ENCODE measurements around the gene FAM171A1. TPM values are rescaled to one million over a fixed set of nuclear protein-coding genes. Genes with fewer than 3 reads are reported as not detected.

FAM171A1 gene
- total and polyA plus RNA-seq, 3 experiments from 2014 or later = 4.2 to 9.7 (median 4.9) TPM

DNA sequence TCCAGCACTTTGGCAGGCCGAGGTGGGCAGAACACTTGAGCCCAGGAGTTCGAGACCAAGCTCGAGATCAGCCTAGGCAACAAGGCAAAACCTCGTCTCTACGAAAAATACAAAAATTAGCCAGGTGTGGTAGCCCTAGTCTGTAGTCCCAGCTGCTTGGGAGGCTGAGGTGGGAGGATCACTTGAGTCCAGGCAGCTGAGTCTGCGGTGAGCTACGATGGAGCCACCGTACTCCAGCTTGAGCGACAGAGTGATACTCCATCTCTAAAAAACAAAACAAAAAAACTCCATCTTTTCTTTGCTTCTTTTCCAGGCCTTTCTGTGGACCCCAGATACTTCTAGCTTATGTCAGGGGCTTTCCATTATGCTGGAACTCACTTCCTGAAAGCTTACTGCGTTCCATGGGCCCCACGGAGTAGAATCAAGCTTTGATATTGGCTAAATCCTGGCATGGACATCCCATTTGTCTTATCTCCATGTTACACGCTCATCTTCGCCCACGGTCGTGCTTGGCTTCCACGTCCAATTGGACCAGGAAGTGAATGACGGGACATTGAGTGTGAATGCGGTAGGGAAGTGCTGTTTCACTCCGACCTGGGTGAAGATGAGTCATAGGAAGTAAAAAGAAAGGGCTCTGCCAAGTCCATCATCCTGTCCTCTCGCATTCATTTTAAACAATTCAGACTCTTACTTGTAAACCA lies 45.7 kb downstream of the FAM171A1 start:
- Mint-ChIP-seq H3K9me3 (no peaks in the 10 kb centered on the region), H3K27ac (no peak overlapping the region), H3K27me3 (peaks cover 3 to 4% of the 10 kb centered on the region in 2 donors), H3K4me1 (peaks cover 0 to 5% (median 4%) of the 10 kb centered on the region in 3 donors), H3K4me3 (peak overlapping the region in 1 of 7 donors; percentile 7), H3K36me3 (peaks cover 0 to 2% (median 0%) of the 10 kb centered on the region in 3 donors)
- H3K27ac ChIP-seq (ENCODE audit: low read depth, low read length) = peak overlapping the region; percentile 7
- H3K4me3 ChIP-seq (ENCODE audit: low read length) = no peak overlapping the region
- ChIA-PET CTCF (no interaction called here), POLR2A (no interaction called here)
- H3K9me3 ChIP-seq (ENCODE audit: low read length) = no peaks in the 10 kb centered on the region
- no peak for DNase-seq
- no peaks in the 10 kb centered on the region for H3K36me3 ChIP-seq (ENCODE audit: insufficient read depth, low read length)
- H3K27me3 ChIP-seq (ENCODE audit: insufficient read depth, low read length, poor library complexity, severe bottlenecking) = no peaks in the 10 kb centered on the region
- H3K4me1 ChIP-seq (ENCODE audit: insufficient read depth, low read length) = no peaks in the 10 kb centered on the region

- Mint-ChIP-seq H3K4me1 (peaks cover 0 to 5% (median 4%) of the 10 kb centered on the region in 3 donors), H3K27ac (no peak overlapping the region), H3K4me3 (no peak overlapping the region), H3K9me3 (no peaks in the 10 kb centered on the region), H3K27me3 (peaks cover 3 to 8% of the 10 kb centered on the region in 2 donors), H3K36me3 (peaks cover 0 to 2% (median 0%) of the 10 kb centered on the region in 3 donors)
- ChIA-PET POLR2A (no interaction called here), CTCF (no interaction called here)
- Histone ChIP-seq H3K9me3 (ENCODE audit: low read length) (no peaks in the 10 kb centered on the region), H3K4me3 (ENCODE audit: low read length) (no peak overlapping the region), H3K36me3 (ENCODE audit: insufficient read depth, low read length) (no peaks in the 10 kb centered on the region), H3K4me1 (ENCODE audit: insufficient read depth, low read length) (no peaks in the 10 kb centered on the region), H3K27ac (ENCODE audit: low read depth, low read length) (no peak overlapping the region), H3K27me3 (ENCODE audit: insufficient read depth, low read length, poor library complexity, severe bottlenecking) (no peaks in the 10 kb centered on the region)
- no peak for DNase-seq
Measured at GRCh38 chr10:15324611-15325010, 46.5 kb downstream of the FAM171A1 start.

DNA sequence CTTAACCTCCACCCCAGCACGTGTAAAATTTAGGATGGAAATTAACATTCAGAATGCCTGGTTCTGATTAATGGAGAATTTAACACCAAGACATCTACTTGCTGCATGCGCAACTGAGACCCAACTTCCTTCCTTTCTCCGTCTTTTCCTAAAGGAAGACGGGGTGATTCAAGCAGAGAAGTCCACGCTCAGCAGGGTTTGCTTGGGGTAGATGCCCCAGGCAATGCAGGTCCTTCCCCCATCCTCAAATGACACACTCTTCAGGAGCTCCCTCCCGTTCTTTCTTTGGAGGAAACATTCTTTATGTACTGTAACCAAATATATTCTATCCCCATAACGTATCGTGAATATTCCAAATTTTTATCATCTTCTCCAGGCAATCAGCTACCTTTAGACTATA lies 47.0 kb downstream of the FAM171A1 start:
- H3K9me3 ChIP-seq (ENCODE audit: low read length) = no peaks in the 10 kb centered on the region
- H3K27ac ChIP-seq (ENCODE audit: low read depth, low read length) = no peak overlapping the region
- peaks cover 0 to 2% (median 0%) of the 10 kb centered on the region in 3 donors for H3K36me3 Mint-ChIP-seq
- no peaks in the 10 kb centered on the region for H3K9me3 Mint-ChIP-seq
- POLR2A ChIA-PET = no interaction called here
- H3K27ac Mint-ChIP-seq = no peak overlapping the region
- H3K4me1 Mint-ChIP-seq = peaks cover 0 to 5% (median 4%) of the 10 kb centered on the region in 3 donors
- H3K4me3 Mint-ChIP-seq = no peak overlapping the region
- H3K27me3 Mint-ChIP-seq = peaks cover 3 to 8% of the 10 kb centered on the region in 2 donors
- no peak for DNase-seq
- H3K4me3 ChIP-seq (ENCODE audit: low read length) = no peak overlapping the region
- H3K27me3 ChIP-seq (ENCODE audit: insufficient read depth, low read length, poor library complexity, severe bottlenecking) = no peaks in the 10 kb centered on the region
- H3K36me3 ChIP-seq (ENCODE audit: insufficient read depth, low read length) = no peaks in the 10 kb centered on the region
- CTCF ChIA-PET = no interaction called here
- H3K4me1 ChIP-seq (ENCODE audit: insufficient read depth, low read length) = no peaks in the 10 kb centered on the region

GRCh38 chr10:15322356-15322755 lies 48.7 kb downstream of the FAM171A1 start:
- POLR2A ChIA-PET = no interaction called here
- Mint-ChIP-seq H3K27ac (no peak overlapping the region), H3K36me3 (no peaks in the 10 kb centered on the region)

DNA sequence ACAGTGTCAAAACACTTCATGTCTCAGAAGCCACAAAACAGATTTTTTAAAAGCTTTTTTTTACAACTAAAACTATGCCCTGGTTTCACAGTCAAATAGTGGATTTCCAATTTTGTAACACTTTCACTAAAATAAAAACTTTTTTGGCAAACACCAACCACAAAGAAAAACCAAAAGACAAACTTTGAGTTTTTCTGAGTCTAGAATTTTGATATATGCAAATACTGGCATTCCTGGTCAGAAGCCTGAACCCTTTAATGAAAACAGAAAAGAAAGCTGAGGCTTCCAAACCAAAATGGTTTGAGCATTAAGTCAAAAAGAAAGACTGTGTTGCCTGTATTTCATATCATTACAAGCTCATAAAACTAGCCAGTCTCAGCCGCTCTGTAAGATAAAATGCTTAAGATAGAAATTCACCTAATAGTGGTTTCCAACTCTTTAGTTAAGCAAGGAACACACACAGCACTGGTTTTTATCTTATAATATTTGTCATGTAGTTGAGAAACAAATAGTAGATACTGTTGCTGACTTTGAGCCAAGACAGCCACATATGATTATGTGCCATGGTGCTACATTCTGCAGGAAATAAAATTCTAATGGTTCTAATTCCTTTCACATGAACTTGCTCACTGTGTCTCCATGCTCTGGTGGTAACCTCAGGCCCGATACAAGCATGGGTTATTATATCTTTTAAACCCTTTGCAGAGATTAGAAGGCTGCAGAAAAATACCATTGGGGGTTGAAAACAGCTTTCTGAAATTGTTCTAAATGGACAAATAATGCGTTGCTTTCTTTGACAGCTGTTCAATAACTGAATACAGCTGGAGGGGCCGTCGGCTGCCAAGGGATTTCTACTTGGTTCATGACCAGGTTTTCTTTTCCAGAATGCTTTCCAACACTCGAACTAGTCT lies 49.4 kb downstream of the FAM171A1 start:
- Histone ChIP-seq H3K4me3 (ENCODE audit: low read length) (no peak overlapping the region), H3K27ac (ENCODE audit: low read depth, low read length) (no peak overlapping the region), H3K4me1 (ENCODE audit: insufficient read depth, low read length) (no peaks in the 10 kb centered on the region), H3K9me3 (ENCODE audit: low read length) (no peaks in the 10 kb centered on the region), H3K36me3 (ENCODE audit: insufficient read depth, low read length) (no peaks in the 10 kb centered on the region), H3K27me3 (ENCODE audit: insufficient read depth, low read length, poor library complexity, severe bottlenecking) (no peaks in the 10 kb centered on the region)
- H3K4me3 Mint-ChIP-seq = no peak overlapping the region
- ChIA-PET POLR2A (no interaction called here), CTCF (no interaction called here)
- H3K4me1 Mint-ChIP-seq = peaks cover 0 to 5% (median 4%) of the 10 kb centered on the region in 3 donors
- H3K27ac Mint-ChIP-seq = no peak overlapping the region
- H3K27me3 Mint-ChIP-seq = peaks cover 3 to 8% of the 10 kb centered on the region in 2 donors
- H3K9me3 Mint-ChIP-seq = no peaks in the 10 kb centered on the region
- no peaks in the 10 kb centered on the region for H3K36me3 Mint-ChIP-seq
- DNase-seq = no peak

More at GRCh38 chr10:15322356-15322755, 48.7 kb downstream of the FAM171A1 start:
- no peak overlapping the region for H3K4me3 Mint-ChIP-seq
- CTCF ChIA-PET = no interaction called here
- H3K4me1 Mint-ChIP-seq = peaks cover 0 to 5% (median 4%) of the 10 kb centered on the region in 3 donors
- peaks cover 3 to 4% of the 10 kb centered on the region in 2 donors for H3K27me3 Mint-ChIP-seq
- Histone ChIP-seq H3K27me3 (ENCODE audit: insufficient read depth, low read length, poor library complexity, severe bottlenecking) (no peaks in the 10 kb centered on the region), H3K4me1 (ENCODE audit: insufficient read depth, low read length) (no peaks in the 10 kb centered on the region), H3K36me3 (ENCODE audit: insufficient read depth, low read length) (no peaks in the 10 kb centered on the region), H3K4me3 (ENCODE audit: low read length) (no peak overlapping the region), H3K9me3 (ENCODE audit: low read length) (no peaks in the 10 kb centered on the region), H3K27ac (ENCODE audit: low read depth, low read length) (no peak overlapping the region)
- DNase-seq = no peak
- no peaks in the 10 kb centered on the region for H3K9me3 Mint-ChIP-seq

DNA sequence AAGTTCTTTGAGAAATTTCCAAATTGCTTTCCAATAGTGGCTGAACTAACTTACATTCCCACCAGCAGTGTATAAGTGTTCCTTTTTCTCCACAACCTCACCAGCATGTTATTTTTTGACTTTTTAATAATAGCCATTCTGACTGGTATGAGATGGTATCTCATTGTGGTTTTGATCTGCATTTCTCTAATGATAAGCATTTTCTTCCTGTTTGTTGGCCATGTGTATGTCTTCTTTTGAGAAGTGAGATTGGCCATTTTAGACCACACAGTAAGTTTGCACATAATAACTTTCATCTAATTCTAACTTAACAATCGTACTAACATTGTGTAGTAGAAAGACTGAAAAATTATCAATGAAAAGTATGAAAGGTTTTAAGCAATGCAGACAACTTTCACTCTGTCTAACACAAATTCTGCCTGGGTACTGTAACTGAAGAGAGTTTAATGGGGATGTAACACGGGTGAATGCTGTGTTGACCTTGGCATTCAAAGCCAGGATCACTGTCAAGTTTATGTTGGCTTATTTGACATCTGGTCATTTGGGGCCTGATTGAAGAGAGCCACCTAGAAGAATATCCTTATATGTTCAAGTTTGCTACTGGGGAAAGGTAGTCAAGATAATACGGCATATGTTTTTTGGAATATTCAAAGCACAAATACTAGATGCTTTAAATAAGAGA lies 50.4 kb downstream of the FAM171A1 start:
- Mint-ChIP-seq H3K4me1 (peaks cover 0 to 2% (median 1%) of the 10 kb centered on the region in 3 donors), H3K9me3 (no peaks in the 10 kb centered on the region), H3K27ac (no peak overlapping the region), H3K36me3 (no peaks in the 10 kb centered on the region), H3K27me3 (peaks cover 1 to 14% of the 10 kb centered on the region in 2 donors), H3K4me3 (no peak overlapping the region)
- no peak overlapping the region for H3K27ac ChIP-seq (ENCODE audit: low read depth, low read length)
- no peaks in the 10 kb centered on the region for H3K27me3 ChIP-seq (ENCODE audit: insufficient read depth, low read length, poor library complexity, severe bottlenecking)
- POLR2A ChIA-PET = no interaction called here
- CTCF ChIA-PET = no interaction called here
- no peak overlapping the region for H3K4me3 ChIP-seq (ENCODE audit: low read length)
- H3K4me1 ChIP-seq (ENCODE audit: insufficient read depth, low read length) = no peaks in the 10 kb centered on the region
- H3K36me3 ChIP-seq (ENCODE audit: insufficient read depth, low read length) = no peaks in the 10 kb centered on the region
- H3K9me3 ChIP-seq (ENCODE audit: low read length) = no peaks in the 10 kb centered on the region
- DNase-seq = no peak

GRCh38 chr10:15320118-15320517 lies 51.0 kb downstream of the FAM171A1 start:
- Mint-ChIP-seq H3K27me3 (peaks cover 3 to 16% of the 10 kb centered on the region in 2 donors), H3K9me3 (no peaks in the 10 kb centered on the region), H3K4me1 (no peaks in the 10 kb centered on the region), H3K36me3 (no peaks in the 10 kb centered on the region), H3K4me3 (no peak overlapping the region), H3K27ac (no peak overlapping the region)
- DNase-seq = no peak
- CTCF ChIA-PET = no interaction called here
- Histone ChIP-seq H3K36me3 (ENCODE audit: insufficient read depth, low read length) (no peaks in the 10 kb centered on the region), H3K4me1 (ENCODE audit: insufficient read depth, low read length) (no peaks in the 10 kb centered on the region), H3K4me3 (ENCODE audit: low read length) (no peak overlapping the region), H3K9me3 (ENCODE audit: low read length) (no peaks in the 10 kb centered on the region), H3K27ac (ENCODE audit: low read depth, low read length) (no peak overlapping the region), H3K27me3 (ENCODE audit: insufficient read depth, low read length, poor library complexity, severe bottlenecking) (no peaks in the 10 kb centered on the region)
- POLR2A ChIA-PET = no interaction called here
